Measurements from ENCODE around the gene BCL6B.
"Not testable (repeated sequence)": the region's sequence is repeated elsewhere in the genome, so short reads cannot be mapped to it uniquely, and the experiment has no call there.

The BCL6B gene

DNA sequence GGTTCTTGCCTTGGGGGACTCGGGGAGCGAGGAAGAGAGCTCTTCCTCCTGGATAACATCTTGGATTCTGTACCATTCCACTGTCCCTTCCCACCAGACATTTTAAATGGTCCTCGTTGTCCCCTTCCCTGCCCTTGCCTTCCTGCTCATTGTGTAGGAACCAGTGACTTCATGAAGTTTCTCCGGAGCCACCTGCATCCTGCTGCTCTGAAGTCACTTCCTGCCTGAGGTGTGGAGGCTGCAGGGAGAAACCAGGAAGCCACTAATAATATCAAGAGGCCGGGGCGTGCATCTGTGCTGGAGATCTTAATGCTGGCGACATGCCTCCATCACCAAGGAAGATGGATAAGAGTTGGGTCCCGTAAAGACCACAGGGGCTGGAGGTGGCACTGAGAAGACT is 6.8 kb downstream of the BCL6B start:
- DNase-seq: no peak

DNA sequence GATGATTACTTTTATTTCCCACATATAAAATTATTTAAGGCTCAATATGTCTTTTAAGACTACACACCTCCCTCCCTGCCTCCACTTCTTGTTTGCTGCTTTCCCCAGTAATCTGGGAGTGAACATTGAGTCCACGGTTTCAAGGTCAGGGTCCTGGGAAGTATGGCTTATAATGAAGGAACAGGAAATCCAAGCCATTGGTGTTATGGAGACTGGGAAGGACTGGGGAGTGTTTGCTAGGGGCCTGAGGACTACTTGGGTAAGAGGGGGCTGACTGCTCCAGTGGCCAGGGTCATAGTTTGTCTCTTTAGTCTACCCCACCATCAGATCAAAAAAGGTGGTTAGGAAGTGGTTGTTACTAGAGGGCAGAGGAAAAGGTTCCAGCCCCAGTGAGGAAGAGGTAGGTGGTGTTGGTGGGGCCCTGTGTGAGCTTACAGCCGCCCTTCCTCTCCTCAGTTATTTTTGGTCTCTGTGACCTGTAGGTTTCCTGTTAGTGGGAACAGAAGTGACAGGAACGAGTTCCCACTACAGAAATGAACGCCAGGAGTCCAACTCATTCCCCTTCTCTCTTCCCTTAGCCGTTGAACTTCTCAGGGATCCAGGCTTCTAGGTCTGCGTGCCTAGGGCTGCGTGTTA is 12.2 kb downstream of the BCL6B start:
- DNase-seq: no peak

DNA sequence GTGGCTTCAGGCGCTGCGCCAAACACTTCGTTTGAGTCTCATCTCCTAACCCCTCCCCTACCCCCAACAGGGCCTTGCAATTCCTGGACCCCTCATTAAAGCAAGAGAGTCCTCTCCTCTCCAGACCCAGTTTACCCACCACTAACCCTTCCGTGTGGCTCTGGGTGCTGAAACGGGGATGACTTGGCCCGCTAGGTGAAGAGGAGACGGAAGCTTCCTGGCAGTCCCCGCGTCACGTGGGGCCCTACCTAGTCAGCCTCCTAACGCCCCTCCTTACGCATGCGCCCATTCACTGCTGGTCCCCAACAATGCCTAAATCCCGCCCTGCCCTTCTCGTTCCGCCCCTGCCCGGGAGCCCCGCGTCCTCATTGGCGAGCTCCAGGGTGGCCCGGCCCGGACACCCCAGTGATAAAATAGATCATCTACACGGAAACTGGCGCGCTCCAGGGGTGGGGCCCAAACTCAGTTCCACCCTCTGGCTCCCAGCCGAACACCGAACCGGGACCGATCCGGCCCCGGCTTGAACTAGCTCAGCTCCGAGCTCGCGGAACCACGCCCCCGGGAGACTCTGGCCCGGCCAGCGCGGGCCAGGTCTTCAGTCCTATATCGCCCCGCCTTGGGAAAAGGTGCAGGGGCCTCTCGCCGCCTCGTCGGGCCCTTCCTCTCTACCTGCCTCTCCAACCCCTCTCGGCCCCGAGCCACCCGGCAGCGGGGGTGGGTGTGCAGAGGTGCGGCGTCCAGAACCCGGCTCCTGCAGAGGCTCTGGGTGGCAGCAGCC is 12.9 kb downstream of the BCL6B start, which contains the start of gene SLC16A13:
Gene SLC16A13 (plus strand): TSS at position 425 of the 778 bp plus-strand sequence. CDS start 368 bp downstream, outside the sequence.
- DNase-seq: peak; percentile 96

DNA sequence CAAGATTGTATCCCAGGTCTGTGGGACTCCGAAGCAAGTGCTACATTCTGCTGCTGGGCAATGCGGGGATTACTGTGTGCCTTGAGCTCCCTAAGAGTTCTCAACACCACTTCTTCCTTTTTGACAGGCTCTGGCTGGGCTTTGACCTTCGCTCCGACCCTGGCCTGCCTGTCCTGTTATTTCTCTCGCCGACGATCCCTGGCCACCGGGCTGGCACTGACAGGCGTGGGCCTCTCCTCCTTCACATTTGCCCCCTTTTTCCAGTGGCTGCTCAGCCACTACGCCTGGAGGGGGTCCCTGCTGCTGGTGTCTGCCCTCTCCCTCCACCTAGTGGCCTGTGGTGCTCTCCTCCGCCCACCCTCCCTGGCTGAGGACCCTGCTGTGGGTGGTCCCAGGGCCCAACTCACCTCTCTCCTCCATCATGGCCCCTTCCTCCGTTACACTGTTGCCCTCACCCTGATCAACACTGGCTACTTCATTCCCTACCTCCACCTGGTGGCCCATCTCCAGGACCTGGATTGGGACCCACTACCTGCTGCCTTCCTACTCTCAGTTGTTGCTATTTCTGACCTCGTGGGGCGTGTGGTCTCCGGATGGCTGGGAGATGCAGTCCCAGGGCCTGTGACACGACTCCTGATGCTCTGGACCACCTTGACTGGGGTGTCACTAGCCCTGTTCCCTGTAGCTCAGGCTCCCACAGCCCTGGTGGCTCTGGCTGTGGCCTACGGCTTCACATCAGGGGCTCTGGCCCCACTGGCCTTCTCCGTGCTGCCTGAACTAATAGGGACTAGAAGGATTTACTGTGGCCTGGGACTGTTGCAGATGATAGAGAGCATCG is 15.4 kb downstream of the BCL6B start:
- DNase-seq: no peak

DNA sequence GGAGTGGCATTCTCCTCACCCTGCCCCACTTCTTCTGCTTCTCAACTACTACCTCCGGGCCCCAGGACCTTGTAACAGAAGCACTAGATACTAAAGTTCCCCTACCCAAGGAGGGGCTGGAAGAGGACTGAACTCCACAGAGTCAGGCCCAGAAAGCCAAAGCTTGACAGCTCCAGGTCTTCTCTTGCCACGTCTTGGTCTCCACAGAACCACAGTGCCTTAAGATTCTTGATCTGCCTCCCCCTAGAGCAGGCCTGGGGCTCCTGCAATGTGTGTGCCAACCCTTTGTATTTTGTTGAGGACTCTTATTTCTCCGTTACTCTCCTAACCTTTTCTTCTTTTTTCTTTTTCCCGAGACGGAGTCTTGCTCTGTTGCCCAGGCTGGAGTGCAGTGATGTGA is 17.0 kb downstream of the BCL6B start:
- DNase-seq: no peak

DNA sequence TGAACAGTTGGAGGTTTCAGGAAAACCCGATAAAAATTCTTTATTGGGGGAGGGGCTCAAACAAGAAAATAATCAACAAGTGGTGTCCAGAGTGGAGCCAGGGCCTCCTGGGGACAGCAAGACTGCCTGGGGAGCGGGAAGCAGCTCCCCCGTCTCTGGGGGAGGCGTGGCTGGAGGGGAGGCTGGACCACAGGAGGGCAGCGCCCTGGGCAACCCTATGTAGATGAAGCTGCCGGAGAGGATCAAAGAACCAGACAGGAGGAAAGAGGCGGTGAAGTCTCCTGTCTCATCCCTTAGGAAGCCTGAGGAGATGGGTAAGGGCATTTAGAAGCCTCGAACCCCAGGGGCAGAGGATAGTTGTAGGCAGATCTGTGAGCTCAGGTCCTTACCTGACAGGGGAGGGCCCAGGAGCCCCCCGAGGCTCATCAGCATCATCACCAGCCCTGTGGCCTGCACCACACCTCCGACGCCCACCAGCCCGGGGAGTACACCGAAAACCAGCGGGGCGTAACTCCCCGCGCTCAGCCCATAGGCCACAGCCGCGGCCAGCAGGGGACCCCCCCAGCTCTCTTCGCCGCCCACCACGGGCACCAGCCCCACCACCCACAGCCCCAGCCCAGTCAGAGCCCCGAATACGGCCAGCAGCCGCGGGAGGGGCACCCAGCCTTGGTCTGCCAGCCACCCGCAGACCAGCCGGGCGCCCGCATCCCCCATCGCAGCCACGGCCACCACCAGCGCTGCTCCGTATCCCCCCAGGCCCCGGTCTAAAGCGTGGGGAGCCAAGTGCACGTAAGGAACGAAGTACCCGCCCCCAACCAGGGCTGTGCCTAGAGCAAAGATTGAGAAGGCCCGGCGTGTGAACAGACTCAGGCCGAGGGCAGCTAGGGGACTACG is 19.0 kb downstream of the BCL6B start:
- no peak for DNase-seq

DNA sequence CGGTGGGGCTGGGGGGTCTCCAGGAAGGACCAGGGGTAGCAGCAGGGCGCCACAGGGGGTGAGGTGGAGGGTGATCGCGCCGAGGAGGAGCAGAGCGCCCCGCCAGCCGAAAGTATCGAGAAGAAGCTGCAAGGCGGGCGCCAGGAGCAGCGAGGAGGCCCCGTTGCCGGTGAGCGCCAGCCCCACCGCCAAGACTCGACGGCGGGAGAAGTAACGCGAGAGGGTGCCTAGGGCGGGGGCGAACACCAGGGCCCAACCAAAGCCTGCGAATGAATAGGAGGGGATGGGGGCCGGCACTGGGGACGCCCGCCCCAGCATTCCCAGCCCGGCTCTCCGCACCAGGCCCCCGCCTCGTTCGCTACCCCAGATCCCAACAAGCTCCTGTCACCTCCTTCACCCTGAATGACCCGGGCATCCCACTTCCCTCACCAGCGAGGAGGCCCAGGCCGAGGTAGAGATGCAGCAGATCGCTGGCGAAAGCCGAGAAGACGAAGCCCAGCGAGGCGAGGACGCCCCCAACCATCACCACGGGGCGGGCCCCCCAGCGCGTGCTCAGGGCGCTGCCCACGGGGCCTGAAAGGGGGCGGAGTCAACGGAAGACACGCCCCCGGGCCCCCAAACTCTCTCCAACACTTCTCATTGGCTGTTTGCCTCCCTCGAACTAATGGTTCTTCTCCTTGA is 19.8 kb downstream of the BCL6B start:
- no peak for DNase-seq

DNA sequence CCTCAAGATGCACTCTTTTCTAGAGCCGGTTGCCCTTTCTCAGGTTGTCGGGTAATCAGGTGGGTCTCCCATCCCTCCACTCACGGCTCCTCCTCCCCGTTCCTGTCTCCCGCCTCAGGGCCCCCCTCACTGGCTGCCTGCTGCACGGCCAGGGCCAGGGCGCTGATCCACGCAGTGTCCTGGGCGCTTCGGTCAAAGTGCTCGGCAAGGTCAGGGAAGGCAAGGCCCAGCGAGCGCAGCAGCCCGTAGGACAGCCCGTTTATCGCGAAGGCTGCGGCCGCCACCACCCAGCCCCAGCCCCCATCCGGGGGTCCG is 20.3 kb downstream of the BCL6B start:
- DNase-seq: no peak

DNA sequence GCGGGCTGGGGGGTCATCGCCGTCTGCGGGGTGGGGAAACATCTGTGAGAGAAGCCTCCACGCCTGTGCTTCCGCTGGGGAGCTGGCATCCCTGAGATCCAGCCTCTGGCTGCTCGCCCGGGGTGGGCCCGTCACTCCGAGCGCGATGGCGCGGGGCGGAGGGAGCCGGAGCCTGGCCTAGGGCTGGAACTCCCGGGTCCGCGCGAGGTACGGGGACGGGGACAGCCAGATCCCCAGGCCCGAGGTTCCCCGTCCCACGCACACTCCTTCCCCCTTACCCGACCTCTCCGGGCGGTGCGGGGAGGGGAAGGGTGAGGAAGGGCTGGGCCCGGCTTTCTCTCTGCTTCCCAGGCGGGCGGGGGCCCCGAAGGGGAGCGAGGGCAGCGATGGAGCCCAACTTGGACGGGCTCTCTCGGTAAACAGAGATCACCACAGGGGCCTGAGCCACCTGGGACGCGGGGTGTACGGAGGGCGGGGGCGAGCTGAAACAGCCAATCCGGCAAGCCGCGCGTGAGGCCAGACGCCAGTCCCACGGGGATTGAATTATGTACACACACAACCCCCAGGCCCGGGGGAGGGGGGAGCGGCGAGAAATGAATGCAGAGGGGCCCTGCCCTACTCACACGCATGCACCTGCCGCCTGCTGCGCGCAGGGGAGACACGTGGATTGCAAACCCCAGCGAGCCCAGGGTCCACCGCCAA is 20.8 kb downstream of the BCL6B start, which contains the start of gene SLC16A11:
Gene SLC16A11 (minus strand): TSS at position 596 of the 702 bp plus-strand sequence. CDS start 579 bp downstream, at position 17.
- peak; percentile 36 for DNase-seq

DNA sequence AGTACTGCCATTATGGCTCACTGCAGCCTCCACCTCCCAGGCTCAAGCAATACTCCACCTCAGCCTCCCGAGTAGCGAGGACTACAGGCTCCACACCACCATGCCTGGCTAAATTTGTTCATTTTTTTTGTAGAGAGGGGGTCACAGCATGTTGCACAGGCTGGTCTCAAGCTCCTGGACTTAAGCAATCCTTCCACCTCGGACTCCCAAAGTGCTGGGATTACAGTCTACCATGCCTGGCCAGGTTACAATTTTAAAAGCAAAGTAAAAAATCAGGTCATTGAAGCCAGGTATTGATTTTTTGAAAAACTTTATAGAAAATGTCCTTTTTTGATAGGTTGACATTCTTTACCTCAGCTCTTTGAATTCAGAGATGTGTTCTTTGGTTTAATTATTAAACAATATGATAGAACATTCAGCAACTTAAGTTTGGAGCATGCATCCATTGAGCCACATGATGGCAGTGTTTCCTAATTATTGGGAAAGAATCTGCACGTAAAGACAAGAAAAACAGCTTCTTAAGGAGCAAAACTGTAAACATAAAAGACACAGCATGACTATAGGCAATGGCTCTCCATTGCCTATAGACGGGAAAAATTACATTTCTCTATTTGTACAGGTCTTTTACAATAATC is 22.8 kb downstream of the BCL6B start:
- DNase-seq: peak; percentile 85

DNA sequence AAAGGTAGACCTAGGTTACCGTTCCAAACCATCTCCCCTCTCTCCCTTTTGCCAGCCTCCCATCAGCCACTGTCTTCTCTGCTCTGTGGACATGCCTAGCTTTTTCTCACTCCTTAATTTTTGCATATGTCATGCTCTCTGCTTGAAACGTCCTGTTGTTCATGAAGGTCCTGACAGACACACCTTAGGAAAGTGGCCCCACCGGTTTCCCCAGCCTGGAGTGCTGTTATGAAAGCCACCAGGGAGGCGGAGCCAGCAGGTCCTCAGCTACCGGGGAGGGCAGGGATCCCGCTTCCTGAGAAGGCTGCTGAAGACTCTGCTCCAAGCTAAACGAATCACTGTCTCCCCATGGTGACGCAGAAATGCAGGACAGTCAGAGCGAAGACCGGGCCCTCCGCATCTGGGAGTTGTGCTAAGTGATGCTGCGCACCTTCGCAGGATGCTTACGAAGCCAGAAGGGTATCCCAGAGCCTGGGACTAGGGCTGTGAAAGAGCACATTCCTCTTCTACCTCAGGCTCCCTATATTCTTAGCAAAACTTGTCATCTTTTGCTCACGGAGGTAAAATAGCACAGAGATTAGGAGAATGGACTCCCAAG is 23.4 kb downstream of the BCL6B start:
- DNase-seq: peak; percentile 85

DNA sequence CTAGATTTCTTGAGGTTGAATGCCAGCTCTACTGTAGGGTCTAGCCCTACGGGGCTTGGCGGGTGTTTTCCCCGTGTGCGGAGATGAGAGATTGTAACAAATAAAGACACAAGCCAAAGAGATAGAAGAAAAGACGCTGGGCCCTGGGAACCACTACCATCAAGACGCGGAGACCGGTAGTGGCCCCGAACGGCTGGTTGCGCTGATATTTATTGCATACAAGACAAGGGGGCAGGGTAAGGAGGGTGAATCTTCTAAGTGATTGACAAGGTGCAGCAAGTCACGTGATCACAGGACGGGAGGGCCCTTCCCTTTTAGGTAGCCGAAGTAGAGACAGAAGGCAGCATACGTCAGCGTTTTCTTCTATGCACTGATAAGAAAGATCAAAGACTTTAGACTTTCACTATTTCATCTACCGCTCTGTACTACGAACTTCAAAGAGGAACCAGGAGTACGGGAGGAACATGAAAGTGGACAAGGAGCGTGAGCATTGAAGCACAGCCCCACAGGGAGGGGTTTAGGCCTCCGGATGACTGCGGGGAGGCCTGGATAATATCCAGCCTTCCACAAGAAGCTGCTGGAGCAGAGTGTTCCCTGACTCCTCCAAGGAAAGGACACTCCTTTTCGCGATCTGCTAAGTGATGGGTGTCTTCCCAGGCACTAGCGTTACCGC is 24.0 kb downstream of the BCL6B start:
- DNase-seq: not testable (repeated sequence)

DNA sequence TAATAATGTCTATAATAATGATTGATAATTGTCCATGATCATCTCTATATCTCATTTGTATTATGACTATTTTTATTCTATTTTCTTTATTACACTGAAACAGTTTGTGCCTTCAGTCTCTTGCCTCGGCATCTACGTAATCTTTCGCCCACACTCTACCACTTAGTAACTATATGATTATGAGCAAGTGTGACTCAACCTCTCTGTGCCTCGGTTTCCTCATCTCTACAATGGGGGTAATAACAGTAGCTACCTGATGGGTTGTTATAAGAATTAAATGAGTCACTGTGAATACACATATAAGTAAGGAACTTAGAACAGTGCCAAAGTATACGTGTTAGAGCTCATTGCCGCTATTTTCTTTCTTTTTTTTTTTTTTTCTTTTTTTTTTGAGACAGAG is 24.7 kb downstream of the BCL6B start:
- DNase-seq: no peak

DNA sequence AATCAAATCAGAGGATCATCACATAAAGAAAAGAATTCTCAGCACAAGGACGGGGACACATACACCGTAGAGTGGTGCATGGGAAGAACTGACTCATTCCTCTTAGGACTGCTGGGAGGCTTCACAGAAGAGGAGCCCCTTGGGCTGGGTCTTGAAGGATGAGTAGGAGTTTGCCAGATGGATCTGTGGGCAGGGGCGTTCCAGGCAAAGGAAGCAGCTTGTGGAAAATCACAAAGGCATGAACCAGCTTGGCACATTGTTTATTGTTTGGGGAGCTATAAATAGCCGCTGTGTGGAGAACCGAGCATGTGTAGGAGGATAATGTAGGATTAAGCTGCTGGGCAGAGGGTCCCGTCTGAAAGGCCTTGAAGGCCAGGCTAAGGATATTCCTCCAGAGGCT is 26.1 kb downstream of the BCL6B start:
- no peak for DNase-seq

DNA sequence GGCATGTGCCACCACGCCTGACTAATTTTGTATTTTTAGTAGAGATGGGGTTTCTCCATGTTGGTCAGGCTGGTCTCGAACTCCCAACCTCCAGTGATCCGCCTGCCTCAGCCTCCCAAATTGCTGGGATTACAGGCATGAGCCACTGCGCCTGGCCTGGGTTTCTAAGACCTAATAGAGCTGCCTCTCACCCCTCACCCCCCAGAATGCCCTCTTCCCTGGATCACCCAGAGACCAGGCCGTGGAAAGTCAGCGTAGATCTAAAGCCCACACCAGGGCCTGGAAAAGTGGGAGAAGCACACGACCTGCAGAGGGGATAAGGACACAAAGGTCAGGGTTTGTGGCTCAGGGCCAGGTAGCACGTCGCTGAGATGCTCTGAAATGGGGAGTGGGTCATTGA is 27.7 kb downstream of the BCL6B start:
- DNase-seq: not testable (repeated sequence)

DNA sequence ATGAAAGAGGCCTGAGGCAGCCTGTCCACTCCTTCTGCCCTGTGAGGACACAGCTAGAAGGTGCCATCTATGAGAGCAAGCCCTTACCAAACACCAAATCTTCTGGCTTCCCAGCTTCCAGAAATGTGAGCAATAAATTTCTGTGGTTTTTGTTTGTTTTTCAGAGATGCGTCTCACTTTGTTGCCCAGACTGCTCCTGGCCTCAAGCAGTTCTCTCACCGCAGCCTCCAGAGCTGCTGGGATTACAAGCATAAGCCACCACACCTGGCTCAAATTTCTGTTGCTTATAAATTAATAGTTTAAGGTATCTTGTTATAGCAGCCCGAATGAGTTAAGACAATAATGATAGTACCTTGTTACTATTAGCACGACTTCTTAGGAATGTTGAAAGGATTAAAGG is 33.5 kb downstream of the BCL6B start:
- DNase-seq: no peak

DNA sequence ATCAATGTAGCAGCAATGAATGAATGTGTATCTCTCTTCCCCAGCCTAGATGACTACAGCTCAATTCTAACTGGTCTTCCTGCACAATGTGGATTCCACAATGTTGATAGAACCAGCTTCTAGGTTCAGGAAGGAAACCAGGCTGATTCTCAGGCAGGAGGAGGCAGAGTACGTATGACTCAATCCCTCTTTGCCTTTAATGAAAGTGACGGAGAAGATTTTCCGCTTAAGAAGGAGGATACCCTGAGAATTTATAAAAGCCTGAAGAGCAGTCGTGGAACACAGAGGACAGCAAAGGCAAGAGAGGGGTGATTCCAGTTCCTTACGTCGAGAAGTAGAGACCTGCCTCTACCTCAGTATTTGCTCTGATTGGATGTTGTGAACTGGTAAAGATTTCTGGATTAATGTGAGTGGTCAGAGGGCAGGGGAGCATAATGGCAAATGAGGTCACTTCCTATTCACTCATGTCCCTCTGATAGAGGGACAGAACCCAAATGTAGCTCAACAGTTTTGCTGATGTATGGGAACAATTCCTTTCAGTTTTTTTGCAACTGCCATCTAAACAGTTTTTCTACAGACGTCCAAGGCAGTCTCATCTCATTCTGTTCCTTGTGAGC is 36.1 kb downstream of the BCL6B start:
- DNase-seq: no peak

DNA sequence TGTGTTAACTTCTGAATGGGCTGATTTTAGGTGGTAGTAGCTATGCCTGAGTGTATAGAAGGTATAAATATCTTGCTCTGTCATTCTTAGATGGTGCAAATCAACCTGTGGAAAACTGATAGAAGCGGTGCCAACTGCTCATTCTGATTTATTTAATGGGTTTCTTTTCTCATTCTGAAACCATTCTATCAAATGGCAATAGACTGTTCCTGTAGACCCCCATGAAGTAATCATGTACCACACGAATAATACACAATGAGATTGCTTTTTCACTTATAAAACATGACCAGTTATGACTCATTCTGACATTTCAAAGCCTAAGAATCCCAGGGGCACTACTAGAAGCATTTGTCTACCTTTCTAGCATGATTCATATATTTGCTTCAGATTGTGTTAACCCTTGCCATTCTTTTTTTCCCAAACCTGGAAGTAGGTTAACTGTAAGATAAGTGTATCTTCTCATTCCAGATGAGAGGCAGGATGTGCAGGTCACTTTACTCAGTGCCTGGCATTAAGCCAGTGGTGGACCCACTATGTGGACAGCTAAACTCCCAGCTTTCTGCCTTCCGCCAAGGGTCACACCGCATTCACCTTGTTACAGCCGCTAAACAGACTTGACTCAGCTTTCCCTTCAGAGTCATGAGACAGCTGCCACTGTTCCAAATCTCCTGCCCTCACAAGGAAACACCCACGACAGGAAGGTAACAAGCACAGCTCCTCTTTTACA is 37.5 kb downstream of the BCL6B start:
- DNase-seq: no peak

All from NCI-H748 treated with DMSO at 0.1 percent for 48 hours (cell line).